Neural crest cell (in vitro differentiated cells): Measurements from ENCODE around the gene HERC5. TPM values are rescaled to one million over a fixed set of nuclear protein-coding genes. Genes with fewer than 3 reads are reported as not detected.

Source experiments
- DNase-seq: peaks from one replicate; pipeline ENCODE4 v3.0.0; 2021; ENCODE audit warnings: low read depth, mixed read lengths, low spot score
- H3K27ac Mint-ChIP-seq: one replicate; pipeline ENCODE4 v1.8.0; 2021; ENCODE audit warnings: mild to moderate bottlenecking, mixed read lengths; ENCODE audit not compliant: unreplicated experiment
- H3K27me3 Mint-ChIP-seq: 2 replicates; pipeline ENCODE4 v1.8.0; 2021; ENCODE audit warnings: low read depth, mild to moderate bottlenecking, mixed read lengths
- H3K36me3 Mint-ChIP-seq: 2 replicates; pipeline ENCODE4 v1.8.0; 2021; ENCODE audit warnings: low read depth, mild to moderate bottlenecking, mixed read lengths
- H3K4me1 Mint-ChIP-seq: 2 replicates; pipeline ENCODE4 v1.8.0; 2021; ENCODE audit warnings: mixed read lengths
- H3K4me3 Mint-ChIP-seq: one replicate; pipeline ENCODE4 v1.8.0; 2021; ENCODE audit warnings: mild to moderate bottlenecking, mixed read lengths
- H3K9me3 Mint-ChIP-seq: 2 replicates; pipeline ENCODE4 v1.8.0; 2021; ENCODE audit warnings: mixed read lengths
- total RNA-seq: library from RNA; stranded (reverse); gene quantifications from 2 replicates; pipeline ENCODE4 v1.2.1, GENCODE V29; 2021
- TF ChIP-seq, protein P1 (sequence below): fragments of 200-600 bp; sonication (generic); conservative IDR thresholded peaks from 2 replicates; pipeline ENCODE4 v1.5.0; 2021; ENCODE audit warnings: antibody characterized with exemption, mild to moderate bottlenecking

The HERC5 gene
- total RNA-seq, 1 donor from 2014 or later = 1.8 TPM

DNA sequence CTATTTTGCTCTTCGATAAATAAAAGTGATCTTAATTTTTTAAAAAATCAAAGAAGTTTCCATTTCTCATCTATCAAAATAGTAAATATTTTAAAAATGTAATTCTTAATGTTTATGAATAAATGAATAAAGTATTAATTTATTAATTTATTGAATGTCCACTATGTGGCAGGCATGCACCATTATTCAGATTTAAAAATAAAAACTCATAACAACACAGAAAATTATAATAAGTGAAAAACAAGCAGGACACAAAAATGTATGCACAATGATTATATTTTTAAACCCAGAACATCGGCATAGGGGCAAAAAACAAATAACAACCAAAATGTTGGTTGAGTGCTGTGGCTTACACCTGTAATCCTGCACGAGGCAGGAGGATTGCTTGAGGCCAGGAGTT, 71.9 kb downstream of the HERC5 start:
- no peak for DNase-seq
- Mint-ChIP-seq H3K9me3 (no peaks in the 10 kb centered on the region), H3K27me3 (no peaks in the 10 kb centered on the region), H3K4me3 (no peak overlapping the region), H3K36me3 (no peaks in the 10 kb centered on the region), H3K4me1 (peaks cover 10% of the 10 kb centered on the region), H3K27ac (no peak overlapping the region)
- TF ChIP-seq, protein P1, sequence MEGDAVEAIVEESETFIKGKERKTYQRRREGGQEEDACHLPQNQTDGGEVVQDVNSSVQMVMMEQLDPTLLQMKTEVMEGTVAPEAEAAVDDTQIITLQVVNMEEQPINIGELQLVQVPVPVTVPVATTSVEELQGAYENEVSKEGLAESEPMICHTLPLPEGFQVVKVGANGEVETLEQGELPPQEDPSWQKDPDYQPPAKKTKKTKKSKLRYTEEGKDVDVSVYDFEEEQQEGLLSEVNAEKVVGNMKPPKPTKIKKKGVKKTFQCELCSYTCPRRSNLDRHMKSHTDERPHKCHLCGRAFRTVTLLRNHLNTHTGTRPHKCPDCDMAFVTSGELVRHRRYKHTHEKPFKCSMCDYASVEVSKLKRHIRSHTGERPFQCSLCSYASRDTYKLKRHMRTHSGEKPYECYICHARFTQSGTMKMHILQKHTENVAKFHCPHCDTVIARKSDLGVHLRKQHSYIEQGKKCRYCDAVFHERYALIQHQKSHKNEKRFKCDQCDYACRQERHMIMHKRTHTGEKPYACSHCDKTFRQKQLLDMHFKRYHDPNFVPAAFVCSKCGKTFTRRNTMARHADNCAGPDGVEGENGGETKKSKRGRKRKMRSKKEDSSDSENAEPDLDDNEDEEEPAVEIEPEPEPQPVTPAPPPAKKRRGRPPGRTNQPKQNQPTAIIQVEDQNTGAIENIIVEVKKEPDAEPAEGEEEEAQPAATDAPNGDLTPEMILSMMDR = peak; percentile 47

DNA sequence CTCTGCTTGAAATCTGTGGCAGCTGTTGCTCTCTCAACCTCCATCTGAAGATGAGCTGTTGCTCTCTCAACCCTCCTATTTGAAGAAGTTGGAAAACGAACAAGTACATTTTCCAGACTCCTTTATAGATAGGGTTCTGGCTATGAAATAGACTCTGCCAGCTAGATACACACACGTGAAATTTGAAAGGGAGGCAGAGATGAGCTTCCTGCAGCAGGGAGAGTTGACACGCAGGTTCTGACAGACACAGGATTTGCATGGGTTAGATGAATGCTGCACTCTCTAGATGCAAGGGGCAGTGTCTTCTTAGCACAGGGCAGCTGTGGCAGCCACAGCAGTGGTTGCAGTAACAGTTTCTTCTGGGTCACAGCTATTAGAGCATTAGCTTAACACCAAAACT, 74.6 kb downstream of the HERC5 start:
- Mint-ChIP-seq H3K9me3 (no peaks in the 10 kb centered on the region), H3K36me3 (no peaks in the 10 kb centered on the region), H3K4me3 (no peak overlapping the region)

DNA sequence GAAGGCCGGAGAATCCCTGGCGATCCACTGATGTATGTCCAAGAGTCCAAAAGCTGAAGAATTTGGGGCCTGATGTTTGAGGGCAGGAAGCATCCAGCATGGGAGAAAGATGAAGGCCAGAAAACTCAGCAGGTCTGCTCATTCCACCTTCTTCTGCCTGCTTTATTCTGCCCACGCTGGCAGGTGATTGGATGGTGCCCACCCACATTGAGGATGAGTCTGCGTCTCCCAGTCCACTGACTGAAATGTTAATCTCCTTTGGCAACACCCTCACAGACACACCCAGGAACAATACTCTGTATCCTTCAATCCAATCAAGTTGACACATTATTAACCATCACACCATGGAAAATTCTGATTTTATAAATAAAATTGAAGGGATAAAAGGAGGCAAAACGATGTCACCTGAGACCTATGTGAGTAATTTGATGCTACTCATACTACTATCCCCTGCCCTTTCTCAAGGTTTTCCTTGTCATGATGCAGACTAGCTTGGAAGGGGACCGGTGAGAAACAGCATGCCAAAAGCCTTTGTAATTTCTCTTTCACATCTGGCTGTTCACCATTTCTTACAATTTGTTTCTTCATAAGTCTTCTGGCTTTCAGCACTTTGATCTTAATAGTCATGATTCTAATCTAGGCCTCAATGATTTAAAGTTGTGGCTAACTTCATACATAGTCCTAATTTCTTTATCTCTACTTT, 76.3 kb downstream of the HERC5 start:
- peaks cover 3% of the 10 kb centered on the region for H3K4me1 Mint-ChIP-seq
- TF ChIP-seq, protein P1 = no peak
- H3K4me3 Mint-ChIP-seq = no peak overlapping the region
- no peak overlapping the region for H3K27ac Mint-ChIP-seq
- no peak for DNase-seq
- H3K9me3 Mint-ChIP-seq = no peaks in the 10 kb centered on the region
- no peaks in the 10 kb centered on the region for H3K36me3 Mint-ChIP-seq
- H3K27me3 Mint-ChIP-seq = no peaks in the 10 kb centered on the region

More for the DNA sequence above, 74.6 kb downstream of the HERC5 start:
- H3K4me1 Mint-ChIP-seq = peaks cover 3% of the 10 kb centered on the region
- TF ChIP-seq, protein P1 = no peak
- no peak overlapping the region for H3K27ac Mint-ChIP-seq
- H3K27me3 Mint-ChIP-seq = no peaks in the 10 kb centered on the region
- DNase-seq = no peak

DNA sequence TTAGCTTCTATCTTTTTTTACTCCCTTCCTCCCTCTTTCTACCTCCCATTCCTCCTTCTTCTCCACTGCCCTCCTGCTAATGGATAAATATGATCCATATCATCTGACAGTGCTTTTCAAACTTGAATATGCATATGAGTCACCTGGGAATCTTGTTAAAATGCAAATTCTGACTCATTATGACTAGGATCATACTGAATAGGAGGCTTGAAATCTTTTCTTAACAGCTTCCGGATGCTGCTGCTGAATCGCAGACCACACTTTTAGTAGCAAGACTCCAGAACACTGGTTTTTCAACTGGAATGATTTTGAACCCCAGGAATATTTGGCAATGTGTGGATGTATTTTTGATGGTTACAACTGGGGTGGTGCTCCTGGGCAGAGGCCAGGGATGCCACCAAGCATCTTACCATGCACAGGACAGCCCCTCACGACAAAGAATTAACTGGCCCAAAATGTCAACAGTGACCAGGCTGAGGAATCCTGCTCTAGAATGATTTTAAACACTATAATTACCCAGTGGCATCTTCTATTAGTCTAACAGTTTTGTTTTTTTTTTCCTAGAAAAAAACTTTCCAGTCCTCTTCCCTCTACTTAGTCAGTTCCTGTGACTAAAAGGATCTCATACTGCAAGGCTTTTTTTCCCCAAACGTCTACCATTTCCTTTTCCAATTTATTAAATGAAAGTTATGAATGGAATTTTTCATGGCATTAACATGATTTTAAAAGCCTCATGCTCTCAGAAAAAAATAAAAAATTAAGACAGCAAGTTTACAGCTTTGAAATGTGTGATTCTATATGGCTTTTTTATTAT, 77.2 kb downstream of the HERC5 start:
- TF ChIP-seq, protein P1 = no peak
- DNase-seq = no peak
- no peak overlapping the region for H3K27ac Mint-ChIP-seq
- H3K27me3 Mint-ChIP-seq = no peaks in the 10 kb centered on the region
- H3K4me3 Mint-ChIP-seq = no peak overlapping the region
- no peaks in the 10 kb centered on the region for H3K9me3 Mint-ChIP-seq
- peaks cover 3% of the 10 kb centered on the region for H3K4me1 Mint-ChIP-seq
- no peaks in the 10 kb centered on the region for H3K36me3 Mint-ChIP-seq

DNA sequence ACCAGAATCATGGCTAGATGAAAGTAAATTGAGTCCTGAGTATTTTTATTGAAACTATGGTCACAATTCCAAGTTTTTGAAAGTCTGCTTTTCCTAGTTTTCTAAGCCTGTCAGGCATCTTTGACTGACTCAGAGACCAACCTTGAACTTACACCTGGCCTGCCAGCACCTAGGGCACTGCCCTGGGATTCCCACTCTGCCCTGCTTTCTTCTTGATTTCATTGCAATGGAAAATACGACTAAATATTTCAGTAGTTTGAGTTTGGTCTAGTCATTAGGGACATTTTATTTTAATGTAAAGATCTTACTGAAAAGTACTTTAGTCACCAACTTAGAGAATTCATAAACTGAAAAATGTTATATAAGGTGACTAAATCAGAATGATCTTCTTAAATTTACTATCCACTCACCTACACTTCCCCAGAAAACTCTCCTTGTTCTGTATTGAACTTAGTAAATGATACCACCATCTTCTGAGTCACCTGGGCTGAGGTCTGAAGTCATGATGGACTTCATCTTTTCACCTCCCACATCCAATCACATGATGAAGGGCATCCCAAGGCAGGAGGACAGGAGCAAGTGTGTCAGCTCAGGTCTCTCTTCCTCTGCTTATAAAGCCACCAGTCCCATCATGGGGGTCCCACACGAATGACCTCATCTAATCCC, 78.3 kb downstream of the HERC5 start:
- Mint-ChIP-seq H3K9me3 (no peaks in the 10 kb centered on the region), H3K4me1 (peaks cover 3% of the 10 kb centered on the region), H3K27me3 (no peaks in the 10 kb centered on the region), H3K27ac (no peak overlapping the region), H3K36me3 (no peaks in the 10 kb centered on the region), H3K4me3 (no peak overlapping the region)
- no peak for DNase-seq
- TF ChIP-seq, protein P1 = no peak
